Immature natural killer cell (primary cell): ENCODE measurements around the gene ZNF593OS. TPM values are rescaled to one million over a fixed set of nuclear protein-coding genes. Genes with fewer than 3 reads are reported as not detected.

ENCODE experiments used
- DNase-seq, 3 donors: peaks; one replicate each; pipeline ENCODE4 v3.0.0; 2022; ENCODE audit warnings: mixed read lengths in 1 of 3
- H3K27ac Mint-ChIP-seq, 6 donors: one replicate each; pipeline ENCODE4 v1.8.0; 2020; ENCODE audit warnings: mixed read lengths in 6 of 6, mild to moderate bottlenecking in 5 of 6, inconsistent platforms in 4 of 6, moderate library complexity in 3 of 6
- H3K27me3 Mint-ChIP-seq, 3 donors: one replicate each; pipeline ENCODE4 v1.8.0; 2020 to 2021; ENCODE audit warnings: low read depth in 3 of 3, mild to moderate bottlenecking in 3 of 3, mixed read lengths in 3 of 3, moderate library complexity in 3 of 3, inconsistent platforms in 1 of 3
- H3K36me3 Mint-ChIP-seq, 3 donors: one replicate each; pipeline ENCODE4 v1.8.0; 2020; ENCODE audit warnings: mixed read lengths in 3 of 3, inconsistent platforms in 2 of 3, mild to moderate bottlenecking in 2 of 3
- H3K4me1 Mint-ChIP-seq, 2 donors: one replicate each; pipeline ENCODE4 v1.8.0; 2020; ENCODE audit warnings: inconsistent platforms in 2 of 2, mild to moderate bottlenecking in 2 of 2, mixed read lengths in 2 of 2, moderate library complexity in 1 of 2
- H3K4me3 Mint-ChIP-seq, 5 donors: one replicate each; pipeline ENCODE4 v1.8.0; 2020; ENCODE audit warnings: mild to moderate bottlenecking in 5 of 5, mixed read lengths in 5 of 5, inconsistent platforms in 3 of 5, moderate library complexity in 3 of 5
- H3K9me3 Mint-ChIP-seq, 6 donors: one replicate each; pipeline ENCODE4 v1.8.0; 2020; ENCODE audit warnings: mild to moderate bottlenecking in 6 of 6, mixed read lengths in 6 of 6, inconsistent platforms in 4 of 6, moderate library complexity in 3 of 6
- polyA plus RNA-seq, 3 donors: library from polyadenylated mRNA; unstranded; fragments of 300-500 nt; fragmentation: Illumina TruSeq; gene quantifications; one replicate each; pipeline ENCODE4 v1.2.3, GENCODE V29; 2021

Gene ZNF593OS
- polyA plus RNA-seq, 3 donors from 2014 or later = 0.45 TPM; not detected in 2

DNA sequence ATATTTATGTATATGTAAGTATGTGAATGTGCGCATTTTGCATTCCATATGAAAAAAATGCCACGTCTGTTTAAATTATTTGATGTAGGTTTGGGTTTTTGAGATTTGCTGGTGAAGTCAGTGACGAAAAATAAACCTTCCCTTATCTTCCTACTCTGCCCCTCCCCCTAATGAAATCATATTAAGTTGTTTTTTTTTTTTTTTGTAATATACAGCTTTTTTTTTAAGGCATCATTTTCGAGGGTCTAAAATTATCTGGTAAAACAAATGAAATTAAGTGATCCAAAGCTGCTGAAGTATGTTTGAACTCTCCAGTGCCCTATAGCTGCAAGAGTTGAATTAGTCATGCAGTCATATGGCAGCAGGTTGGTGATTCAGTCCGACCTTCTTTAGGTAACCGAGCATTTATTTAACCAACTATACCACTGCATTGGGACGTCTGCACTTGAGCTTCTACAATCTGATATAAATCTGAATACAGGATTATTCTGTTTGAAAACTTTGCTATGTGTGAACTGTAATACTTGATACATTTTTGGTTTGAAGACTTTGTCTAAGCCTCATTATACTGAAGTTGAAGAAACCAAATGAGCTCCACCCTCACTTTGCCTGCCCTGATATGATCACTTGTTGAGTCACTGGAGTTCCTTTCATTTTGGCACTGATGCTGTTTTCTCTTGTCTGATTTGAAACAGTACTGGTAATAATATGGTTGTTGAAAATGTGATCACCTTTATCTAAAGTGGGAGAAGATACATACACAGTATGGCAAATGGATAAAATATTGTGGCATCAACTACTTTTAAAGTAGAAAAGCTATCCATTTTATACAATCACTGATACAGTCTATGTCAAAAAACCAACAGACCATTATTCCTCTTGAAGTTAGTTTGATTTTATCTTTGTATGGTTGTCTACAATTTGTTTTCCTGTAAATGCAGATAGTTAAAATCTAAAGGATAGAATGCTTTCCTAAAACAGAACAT lies 48.4 kb downstream of the ZNF593OS start:
- H3K27me3 Mint-ChIP-seq = peaks cover 4 to 15% (median 14%) of the 10 kb centered on the region in 3 donors
- H3K4me3 Mint-ChIP-seq = no peak overlapping the region
- no peak overlapping the region for H3K27ac Mint-ChIP-seq
- peaks cover 24 to 27% of the 10 kb centered on the region in 2 donors for H3K4me1 Mint-ChIP-seq
- peaks cover 23 to 30% (median 27%) of the 10 kb centered on the region in 3 donors for H3K36me3 Mint-ChIP-seq
- H3K9me3 Mint-ChIP-seq = no peaks in the 10 kb centered on the region
- no peak for DNase-seq

DNA sequence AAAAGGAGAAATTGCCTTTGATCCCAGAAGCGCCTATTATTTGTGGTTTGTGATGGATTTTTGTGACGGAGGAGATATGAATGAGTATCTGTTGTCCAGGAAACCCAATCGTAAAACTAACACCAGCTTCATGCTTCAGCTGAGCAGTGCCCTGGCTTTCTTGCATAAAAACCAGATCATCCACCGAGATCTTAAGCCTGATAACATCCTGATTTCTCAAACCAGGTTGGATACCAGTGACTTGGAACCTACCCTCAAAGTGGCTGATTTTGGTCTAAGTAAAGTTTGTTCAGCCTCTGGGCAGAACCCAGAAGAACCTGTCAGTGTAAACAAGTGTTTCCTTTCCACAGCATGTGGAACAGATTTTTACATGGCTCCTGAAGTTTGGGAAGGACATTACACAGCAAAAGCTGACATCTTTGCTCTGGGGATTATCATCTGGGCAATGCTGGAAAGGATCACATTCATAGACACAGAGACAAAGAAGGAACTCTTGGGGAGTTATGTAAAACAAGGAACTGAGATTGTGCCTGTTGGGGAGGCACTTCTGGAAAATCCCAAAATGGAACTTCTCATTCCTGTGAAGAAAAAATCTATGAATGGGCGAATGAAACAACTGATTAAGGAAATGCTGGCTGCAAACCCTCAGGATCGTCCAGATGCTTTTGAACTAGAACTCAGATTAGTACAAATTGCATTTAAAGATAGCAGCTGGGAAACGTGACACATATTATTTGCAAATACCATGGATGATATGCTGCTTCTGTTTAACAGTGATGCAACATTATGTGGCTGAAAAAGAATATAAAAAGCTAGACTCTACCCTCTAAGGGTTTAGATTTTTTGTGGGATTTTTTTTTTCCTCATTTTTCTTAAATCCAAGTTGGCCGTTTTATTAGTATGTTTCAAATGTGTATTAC lies 49.5 kb downstream of the ZNF593OS start:
- no peaks in the 10 kb centered on the region for H3K9me3 Mint-ChIP-seq
- H3K4me1 Mint-ChIP-seq = peaks cover 14 to 17% of the 10 kb centered on the region in 2 donors
- no peak for DNase-seq
- H3K4me3 Mint-ChIP-seq = no peak overlapping the region
- no peak overlapping the region for H3K27ac Mint-ChIP-seq
- H3K36me3 Mint-ChIP-seq = peaks cover 30 to 38% (median 36%) of the 10 kb centered on the region in 3 donors
- peaks cover 3 to 11% (median 4%) of the 10 kb centered on the region in 3 donors for H3K27me3 Mint-ChIP-seq

DNA sequence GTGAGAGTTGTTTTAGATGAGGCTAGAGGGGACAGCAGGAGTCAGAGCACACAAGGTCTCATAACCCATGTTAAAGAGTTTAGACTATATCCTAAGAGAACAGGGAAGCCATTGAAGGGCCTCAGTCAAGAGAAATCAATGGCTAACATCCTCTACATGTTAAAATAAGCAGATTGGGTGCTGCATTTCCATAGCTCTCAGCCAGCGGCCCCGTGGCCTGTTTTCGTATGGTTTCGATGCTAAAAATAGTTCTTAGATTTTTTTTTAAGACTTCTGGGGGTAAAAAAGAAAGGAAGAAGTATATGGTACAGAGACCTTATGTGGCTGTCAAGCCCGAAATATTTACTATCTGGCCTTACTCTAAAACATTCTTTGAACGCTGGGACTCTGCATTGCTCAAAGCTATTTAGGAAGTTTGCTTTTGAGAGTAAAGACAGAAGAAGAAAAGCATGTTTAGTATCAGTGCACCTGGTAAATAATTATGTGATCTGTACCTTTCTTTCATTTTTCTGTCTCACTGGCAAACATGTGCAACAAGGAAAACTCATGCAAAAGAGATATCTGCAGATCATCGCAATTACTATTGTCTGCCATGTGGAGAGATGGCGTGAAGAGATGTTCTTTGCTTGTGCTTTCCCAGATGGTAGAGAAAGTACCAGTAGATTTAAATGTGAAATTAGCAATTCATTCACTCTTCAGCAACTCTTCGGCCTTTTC lies 51.6 kb downstream of the ZNF593OS start:
- Mint-ChIP-seq H3K27me3 (peaks cover 0 to 4% (median 0%) of the 10 kb centered on the region in 3 donors), H3K4me1 (no peaks in the 10 kb centered on the region), H3K27ac (no peak overlapping the region), H3K9me3 (no peaks in the 10 kb centered on the region), H3K4me3 (no peak overlapping the region), H3K36me3 (peaks cover 31 to 38% (median 36%) of the 10 kb centered on the region in 3 donors)
- DNase-seq = no peak

Other genes starting within 250 kb of the ZNF593OS start
- 10 to 100 TPM; 35.6 to 65.0 (median 37.9) TPM for gene PAFAH2, start 173.8 kb downstream of the ZNF593OS start, polyA plus RNA-seq
- gene EXTL1, start 150.1 kb downstream of the ZNF593OS start, polyA plus RNA-seq = not detected
- gene SLC30A2, start 125.7 kb downstream of the ZNF593OS start, polyA plus RNA-seq = not detected
- under 1 TPM in 1 of 3 donors, not detected in 2; 0.14 TPM for gene TRIM63, start 104.2 kb downstream of the ZNF593OS start, polyA plus RNA-seq
- gene PDIK1L, start 60.0 kb downstream of the ZNF593OS start, polyA plus RNA-seq = 1 to 10 TPM in 2 of 3 donors, under 1 TPM in 1; 0.89 to 3.3 (median 2.3) TPM
- not detected for gene FAM110D, start 12.8 kb downstream of the ZNF593OS start, polyA plus RNA-seq
- gene C1orf232, start 2.9 kb downstream of the ZNF593OS start, polyA plus RNA-seq = not detected
- 10 to 100 TPM; 11.3 to 31.4 (median 27.1) TPM for gene ZNF593, start 1.9 kb downstream of the ZNF593OS start, polyA plus RNA-seq
- gene CNKSR1, start 5.7 kb upstream of the ZNF593OS start, polyA plus RNA-seq = not detected
- gene CATSPER4, start 18.8 kb upstream of the ZNF593OS start, polyA plus RNA-seq = not detected
- gene CEP85, start 62.4 kb upstream of the ZNF593OS start, polyA plus RNA-seq = 1 to 10 TPM; 4.0 to 6.9 (median 5.4) TPM
- gene SH3BGRL3, start 108.3 kb upstream of the ZNF593OS start, polyA plus RNA-seq = 1,000 to 10,000 TPM; 1,203 to 2,040 (median 1,333) TPM
- gene UBXN11, start 134.8 kb upstream of the ZNF593OS start, polyA plus RNA-seq = 1 to 10 TPM; 5.7 to 8.8 (median 8.3) TPM
- gene CD52, start 146.1 kb upstream of the ZNF593OS start, polyA plus RNA-seq = 1,000 to 10,000 TPM; 3,509 to 3,975 (median 3,639) TPM
- gene CRYBG2, start 182.3 kb upstream of the ZNF593OS start, polyA plus RNA-seq = 1 to 10 TPM in 2 of 3 donors, not detected in 1; 1.2 to 1.3 TPM
- 10 to 100 TPM in 2 of 3 donors, 1 to 10 TPM in 1; 4.1 to 61.3 (median 24.2) TPM for gene ZNF683, start 200.9 kb upstream of the ZNF593OS start, polyA plus RNA-seq
- gene LIN28A, start 239.0 kb upstream of the ZNF593OS start, polyA plus RNA-seq = not detected